PC-3 (cell line): Measurements from ENCODE around the gene LGALS4.

ENCODE experiments used
- EZH2 ChIP-seq: fragments of 300-600 bp; sonication (generic); IDR thresholded peaks from one replicate; pipeline ENCODE4 v1.6.1; 2017; ENCODE audit warnings: antibody characterized with exemption, mild to moderate bottlenecking, low read length; ENCODE audit not compliant: unreplicated experiment
- EZH2phosphoT487 ChIP-seq: fragments of 300-600 bp; sonication (generic); IDR thresholded peaks from 2 replicates; pipeline ENCODE4 v1.6.1; 2018; ENCODE audit warnings: mild to moderate bottlenecking, antibody characterized with exemption, low read length, borderline replicate concordance
- TF ChIP-seq, protein P1 (sequence below): fragments of 300-600 bp; sonication (generic); conservative IDR thresholded peaks from 2 replicates; pipeline ENCODE4 v1.5.1; 2017; ENCODE audit warnings: antibody characterized with exemption, low read depth, mild to moderate bottlenecking, low read length

DNA sequence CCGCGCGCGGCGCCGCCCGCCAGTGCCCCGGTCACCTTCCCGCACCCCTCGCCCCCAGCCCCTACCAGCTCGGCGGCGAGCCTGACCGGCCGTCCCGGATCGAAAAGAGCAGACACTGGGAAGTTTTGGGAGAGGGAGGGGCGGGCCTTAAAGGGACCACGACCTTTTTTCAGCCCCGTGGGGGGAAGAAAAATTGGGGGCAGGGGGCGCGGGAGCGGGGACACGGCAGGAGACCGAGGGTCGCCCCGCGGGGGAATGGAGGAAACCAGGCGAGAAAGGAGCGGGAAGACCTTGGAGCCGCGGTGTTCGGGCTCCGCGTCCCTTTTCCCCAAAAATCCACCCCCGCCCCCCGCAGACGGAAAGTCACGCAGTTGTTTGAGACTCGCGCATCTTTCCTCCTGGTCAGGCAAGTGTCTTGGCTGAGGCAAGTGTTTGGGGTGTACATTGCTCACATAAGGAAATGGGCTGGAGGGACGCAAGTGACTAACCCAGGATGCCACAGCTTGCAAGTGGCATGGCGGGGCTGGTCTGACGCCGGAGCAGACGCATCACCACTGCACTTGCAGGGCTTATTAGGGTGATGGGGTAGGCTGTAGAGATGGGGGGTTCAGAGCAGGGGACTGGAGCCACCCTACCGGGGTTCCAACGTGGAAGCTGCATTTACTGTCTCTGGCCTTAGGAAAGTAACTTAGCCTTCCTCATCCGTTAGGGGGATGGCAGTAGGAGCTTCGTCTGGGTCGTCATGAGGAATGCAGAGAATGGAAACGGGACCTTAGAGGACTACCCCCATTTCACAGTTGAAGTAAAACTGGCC lies 39.7 kb upstream of the LGALS4 start:
- TF ChIP-seq, protein P1, sequence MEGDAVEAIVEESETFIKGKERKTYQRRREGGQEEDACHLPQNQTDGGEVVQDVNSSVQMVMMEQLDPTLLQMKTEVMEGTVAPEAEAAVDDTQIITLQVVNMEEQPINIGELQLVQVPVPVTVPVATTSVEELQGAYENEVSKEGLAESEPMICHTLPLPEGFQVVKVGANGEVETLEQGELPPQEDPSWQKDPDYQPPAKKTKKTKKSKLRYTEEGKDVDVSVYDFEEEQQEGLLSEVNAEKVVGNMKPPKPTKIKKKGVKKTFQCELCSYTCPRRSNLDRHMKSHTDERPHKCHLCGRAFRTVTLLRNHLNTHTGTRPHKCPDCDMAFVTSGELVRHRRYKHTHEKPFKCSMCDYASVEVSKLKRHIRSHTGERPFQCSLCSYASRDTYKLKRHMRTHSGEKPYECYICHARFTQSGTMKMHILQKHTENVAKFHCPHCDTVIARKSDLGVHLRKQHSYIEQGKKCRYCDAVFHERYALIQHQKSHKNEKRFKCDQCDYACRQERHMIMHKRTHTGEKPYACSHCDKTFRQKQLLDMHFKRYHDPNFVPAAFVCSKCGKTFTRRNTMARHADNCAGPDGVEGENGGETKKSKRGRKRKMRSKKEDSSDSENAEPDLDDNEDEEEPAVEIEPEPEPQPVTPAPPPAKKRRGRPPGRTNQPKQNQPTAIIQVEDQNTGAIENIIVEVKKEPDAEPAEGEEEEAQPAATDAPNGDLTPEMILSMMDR: no peak
- TF ChIP-seq EZH2: no peak
- TF ChIP-seq EZH2phosphoT487: no peak
